GM19035 (cell line): ENCODE data around the gene HYDIN.
"Not testable (repeated sequence)": the region's sequence is repeated elsewhere in the genome, so short reads cannot be mapped to it uniquely, and the experiment has no call there.

ENCODE experiments used
- ATAC-seq: cut with Tn5 transposase; IDR thresholded peaks from one replicate; pipeline ENCODE4 v1.9.1; 2021; ENCODE audit not compliant: unreplicated experiment

HYDIN gene

GRCh38 chr16:71226229-71227141, 4.0 kb downstream of the HYDIN start:
- ATAC-seq: no peak

GRCh38 chr16:71225145-71225544, 5.4 kb downstream of the HYDIN start:
- no peak for ATAC-seq

GRCh38 chr16:71218306-71218963, 12.1 kb downstream of the HYDIN start:
- ATAC-seq: no peak

- ATAC-seq: no peak
These were observed 13.0 kb downstream of the HYDIN start for GRCh38 chr16:71217506-71217905.

GRCh38 chr16:71216714-71217113, 13.8 kb downstream of the HYDIN start:
- no peak for ATAC-seq

- no peak for ATAC-seq
These were observed 15.7 kb downstream of the HYDIN start for GRCh38 chr16:71214746-71215381.

GRCh38 chr16:71205482-71206131, 24.9 kb downstream of the HYDIN start:
- no peak for ATAC-seq

GRCh38 chr16:71203631-71204030, 26.9 kb downstream of the HYDIN start:
- no peak for ATAC-seq

- no peak for ATAC-seq
These were observed 29.0 kb downstream of the HYDIN start for GRCh38 chr16:71201556-71201955.

GRCh38 chr16:71201054-71201453, 29.5 kb downstream of the HYDIN start:
- ATAC-seq: no peak

GRCh38 chr16:71198408-71198807, 32.1 kb downstream of the HYDIN start:
- ATAC-seq: no peak

- ATAC-seq: no peak
These were observed 38.1 kb downstream of the HYDIN start for GRCh38 chr16:71192387-71192786.

- ATAC-seq: no peak
These were observed 41.4 kb downstream of the HYDIN start for GRCh38 chr16:71188956-71189712.

GRCh38 chr16:71185347-71185746, 45.2 kb downstream of the HYDIN start:
- ATAC-seq: no peak

- no peak for ATAC-seq
These were observed 51.0 kb downstream of the HYDIN start for GRCh38 chr16:71179569-71179968.

GRCh38 chr16:71172481-71173207, 57.9 kb downstream of the HYDIN start:
- ATAC-seq: no peak

- ATAC-seq: not testable (repeated sequence)
These were observed 69.5 kb downstream of the HYDIN start for GRCh38 chr16:71161007-71161406.

GRCh38 chr16:71157278-71157677, 73.2 kb downstream of the HYDIN start:
- ATAC-seq: not testable (repeated sequence)

- not testable (repeated sequence) for ATAC-seq
These were observed 77.2 kb downstream of the HYDIN start for GRCh38 chr16:71153329-71153728.

GRCh38 chr16:71151654-71152053, 78.9 kb downstream of the HYDIN start:
- ATAC-seq: not testable (repeated sequence)
